ENCODE data around the gene PIP5K1C. TPM values are rescaled to one million over a fixed set of nuclear protein-coding genes. Genes with fewer than 3 reads are reported as not detected.

Gene PIP5K1C
- total RNA-seq, 1 experiment from 2014 or later = 35.5 TPM

DNA sequence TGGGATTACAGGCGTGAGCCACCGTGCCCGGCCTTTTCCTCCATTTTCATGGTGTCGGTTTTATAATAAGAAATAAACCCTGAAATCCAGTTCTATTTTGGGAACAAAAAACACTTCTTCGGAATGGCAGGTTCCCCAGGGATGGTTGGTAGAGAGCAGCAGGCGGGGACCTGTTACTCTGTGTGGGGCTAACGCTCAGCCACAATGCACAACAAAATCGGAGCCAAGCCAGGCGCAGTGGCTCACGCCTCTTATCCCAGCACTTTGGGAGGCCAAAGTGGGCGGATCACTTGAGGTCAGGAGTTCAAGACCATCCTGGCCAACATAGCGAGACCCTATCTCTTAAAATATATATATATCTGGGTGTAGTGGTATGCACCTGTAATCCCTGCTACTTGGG lies 99.2 kb downstream of the PIP5K1C start:
- Histone ChIP-seq H3K27ac (ENCODE audit: low read depth, low read length, poor library complexity, severe bottlenecking) (no peak overlapping the region), H3K36me3 (ENCODE audit: insufficient read depth, low read length, poor library complexity, severe bottlenecking) (no peaks in the 10 kb centered on the region), H3K9me3 (ENCODE audit: low read depth, low read length, poor library complexity, severe bottlenecking) (no peaks in the 10 kb centered on the region), H3K27me3 (replicated peaks; ENCODE audit: insufficient read depth, low read depth, low read length, poor library complexity) (no peaks in the 10 kb centered on the region), H3K4me1 (ENCODE audit: insufficient read depth, low read length, poor library complexity, severe bottlenecking) (peaks cover 5% of the 10 kb centered on the region), H3K4me3 (ENCODE audit: low read depth, low read length, poor library complexity, severe bottlenecking) (no peak overlapping the region)
- TF ChIP-seq EZH2 (IDR thresholded peaks at IDR 0.05; ENCODE audit: borderline replicate concordance, low read depth, low read length, poor library complexity, severe bottlenecking) = no peak
- TF ChIP-seq, protein P1, sequence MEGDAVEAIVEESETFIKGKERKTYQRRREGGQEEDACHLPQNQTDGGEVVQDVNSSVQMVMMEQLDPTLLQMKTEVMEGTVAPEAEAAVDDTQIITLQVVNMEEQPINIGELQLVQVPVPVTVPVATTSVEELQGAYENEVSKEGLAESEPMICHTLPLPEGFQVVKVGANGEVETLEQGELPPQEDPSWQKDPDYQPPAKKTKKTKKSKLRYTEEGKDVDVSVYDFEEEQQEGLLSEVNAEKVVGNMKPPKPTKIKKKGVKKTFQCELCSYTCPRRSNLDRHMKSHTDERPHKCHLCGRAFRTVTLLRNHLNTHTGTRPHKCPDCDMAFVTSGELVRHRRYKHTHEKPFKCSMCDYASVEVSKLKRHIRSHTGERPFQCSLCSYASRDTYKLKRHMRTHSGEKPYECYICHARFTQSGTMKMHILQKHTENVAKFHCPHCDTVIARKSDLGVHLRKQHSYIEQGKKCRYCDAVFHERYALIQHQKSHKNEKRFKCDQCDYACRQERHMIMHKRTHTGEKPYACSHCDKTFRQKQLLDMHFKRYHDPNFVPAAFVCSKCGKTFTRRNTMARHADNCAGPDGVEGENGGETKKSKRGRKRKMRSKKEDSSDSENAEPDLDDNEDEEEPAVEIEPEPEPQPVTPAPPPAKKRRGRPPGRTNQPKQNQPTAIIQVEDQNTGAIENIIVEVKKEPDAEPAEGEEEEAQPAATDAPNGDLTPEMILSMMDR (conservative IDR thresholded peaks at IDR 0.05; ENCODE audit: low read depth, low read length) = no peak
- DNase-seq (ENCODE audit: low spot score) = no peak
- CTCF ChIA-PET = interaction anchor here (0.6 kb wide), 1 partner anchor 640 kb away, joined by 3 read pairs; no protein-coding TSS in a partner anchor
- intact Hi-C loops (cut with micrococcal nuclease; ENCODE audit: unreplicated experiment) = no loop called here
- BruUV-seq (replicated peaks) = no TSS peak
- POLR2A ChIA-PET (ENCODE audit: low non-redundant PET) = no interaction called here

DNA sequence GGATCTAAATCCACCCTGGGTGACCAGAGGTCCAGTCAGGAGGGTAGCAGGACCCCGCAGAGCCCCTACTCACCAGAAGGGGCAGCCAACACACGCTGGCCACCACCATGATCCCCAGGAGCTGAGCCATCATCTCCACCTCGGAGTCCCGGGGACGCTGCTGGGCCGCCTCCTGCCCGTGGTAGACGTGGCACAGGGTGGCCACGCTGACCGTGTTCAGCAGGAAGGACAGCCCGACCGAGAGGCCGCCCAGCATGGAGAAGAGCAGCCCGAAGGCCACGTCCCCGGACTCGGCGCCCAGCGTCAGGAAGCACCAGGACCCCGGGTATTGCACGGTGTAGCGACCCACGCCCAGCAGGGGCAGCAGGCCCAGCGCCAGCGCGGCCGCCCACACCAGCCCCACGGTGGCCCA lies 100.5 kb downstream of the PIP5K1C start:
- DNase-seq (ENCODE audit: low spot score) = no peak
- CTCF ChIA-PET = no interaction called here
- no peak overlapping the region for H3K27ac ChIP-seq (ENCODE audit: low read depth, low read length, poor library complexity, severe bottlenecking)
- H3K27me3 ChIP-seq (replicated peaks; ENCODE audit: insufficient read depth, low read depth, low read length, poor library complexity) = no peaks in the 10 kb centered on the region
- no peaks in the 10 kb centered on the region for H3K36me3 ChIP-seq (ENCODE audit: insufficient read depth, low read length, poor library complexity, severe bottlenecking)
- no peak overlapping the region for H3K4me3 ChIP-seq (ENCODE audit: low read depth, low read length, poor library complexity, severe bottlenecking)
- H3K4me1 ChIP-seq (ENCODE audit: insufficient read depth, low read length, poor library complexity, severe bottlenecking) = peaks cover 1% of the 10 kb centered on the region
- intact Hi-C loops (cut with micrococcal nuclease; ENCODE audit: unreplicated experiment) = no loop called here
- no TSS peak for BruUV-seq (replicated peaks)
- POLR2A ChIA-PET (ENCODE audit: low non-redundant PET) = no interaction called here
- TF ChIP-seq EZH2 (IDR thresholded peaks at IDR 0.05; ENCODE audit: borderline replicate concordance, low read depth, low read length, poor library complexity, severe bottlenecking) = no peak
- TF ChIP-seq, protein P1 (conservative IDR thresholded peaks at IDR 0.05; ENCODE audit: low read depth, low read length) = no peak
- H3K9me3 ChIP-seq (ENCODE audit: low read depth, low read length, poor library complexity, severe bottlenecking) = no peaks in the 10 kb centered on the region

DNA sequence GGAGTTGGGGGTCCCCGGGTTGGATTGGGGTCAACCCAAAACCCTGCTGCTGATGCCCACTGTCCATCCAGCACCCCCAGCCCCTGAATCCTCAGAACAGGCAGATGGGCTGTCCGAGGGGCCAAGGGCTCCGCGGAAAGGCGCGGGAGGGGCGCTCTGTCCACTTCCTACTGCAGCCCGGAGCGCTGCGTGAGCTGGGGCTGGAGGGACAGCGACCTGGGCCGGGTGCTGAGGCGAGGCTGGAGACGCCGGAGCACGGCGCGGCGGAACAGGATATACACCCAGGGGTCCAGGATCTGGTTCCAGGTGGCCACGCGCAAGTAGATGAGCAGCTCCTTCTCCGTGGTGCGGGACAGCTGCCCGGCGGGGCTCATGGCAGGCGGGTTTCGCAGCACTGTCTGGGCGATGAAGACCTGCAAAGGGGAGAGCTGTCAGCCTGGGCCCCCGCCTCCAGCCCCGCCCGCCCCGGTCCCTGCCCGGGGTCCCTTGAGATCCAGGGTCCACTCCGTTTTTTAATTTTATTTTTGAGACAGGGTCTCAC lies 104.7 kb downstream of the PIP5K1C start:
- ChIA-PET POLR2A (ENCODE audit: low non-redundant PET) (no interaction called here), CTCF (no interaction called here)
- Histone ChIP-seq H3K9me3 (ENCODE audit: low read depth, low read length, poor library complexity, severe bottlenecking) (peaks cover 6% of the 10 kb centered on the region), H3K4me1 (ENCODE audit: insufficient read depth, low read length, poor library complexity, severe bottlenecking) (no peaks in the 10 kb centered on the region), H3K27ac (ENCODE audit: low read depth, low read length, poor library complexity, severe bottlenecking) (no peak overlapping the region), H3K27me3 (replicated peaks; ENCODE audit: insufficient read depth, low read depth, low read length, poor library complexity) (no peaks in the 10 kb centered on the region), H3K36me3 (ENCODE audit: insufficient read depth, low read length, poor library complexity, severe bottlenecking) (no peaks in the 10 kb centered on the region), H3K4me3 (ENCODE audit: low read depth, low read length, poor library complexity, severe bottlenecking) (no peak overlapping the region)
- intact Hi-C loops (cut with micrococcal nuclease; ENCODE audit: unreplicated experiment) = no loop called here
- TF ChIP-seq, protein P1 (conservative IDR thresholded peaks at IDR 0.05; ENCODE audit: low read depth, low read length) = no peak
- no peak for TF ChIP-seq EZH2 (IDR thresholded peaks at IDR 0.05; ENCODE audit: borderline replicate concordance, low read depth, low read length, poor library complexity, severe bottlenecking)
- BruUV-seq (replicated peaks) = no TSS peak
- no peak for DNase-seq (ENCODE audit: low spot score)
